Gastrocnemius medialis (tissue), 4 donors: ENCODE results near the gene RABGEF1.
"Not testable (repeated sequence)": the region's sequence is repeated elsewhere in the genome, so short reads cannot be mapped to it uniquely, and the experiment has no call there.

Experiments
- POLR2A ChIP-seq, 2 donors: fragments of 450-650 bp; IDR thresholded peaks; one replicate each; pipeline ENCODE4 v1.6.1; 2017; ENCODE audit warnings: antibody characterized with exemption in 2 of 2, mild to moderate bottlenecking in 2 of 2, moderate library complexity in 2 of 2
- TF ChIP-seq, protein P1 (sequence below), 5 experiments: fragments of 450-650 bp in 3 of 5; fragments of 200-600 bp in 2 of 5; sonication (generic) in 2 of 5; IDR thresholded peaks in 4 of 5; conservative IDR thresholded peaks in 1 of 5; 1 replicate in 4 of 5; 2 replicates in 1 of 5; pipeline ENCODE4 v1.5.1; 2016 to 2019; ENCODE audit warnings: antibody characterized with exemption in 5 of 5, mild to moderate bottlenecking in 3 of 5, moderate library complexity in 3 of 5

- TF ChIP-seq, protein P1, sequence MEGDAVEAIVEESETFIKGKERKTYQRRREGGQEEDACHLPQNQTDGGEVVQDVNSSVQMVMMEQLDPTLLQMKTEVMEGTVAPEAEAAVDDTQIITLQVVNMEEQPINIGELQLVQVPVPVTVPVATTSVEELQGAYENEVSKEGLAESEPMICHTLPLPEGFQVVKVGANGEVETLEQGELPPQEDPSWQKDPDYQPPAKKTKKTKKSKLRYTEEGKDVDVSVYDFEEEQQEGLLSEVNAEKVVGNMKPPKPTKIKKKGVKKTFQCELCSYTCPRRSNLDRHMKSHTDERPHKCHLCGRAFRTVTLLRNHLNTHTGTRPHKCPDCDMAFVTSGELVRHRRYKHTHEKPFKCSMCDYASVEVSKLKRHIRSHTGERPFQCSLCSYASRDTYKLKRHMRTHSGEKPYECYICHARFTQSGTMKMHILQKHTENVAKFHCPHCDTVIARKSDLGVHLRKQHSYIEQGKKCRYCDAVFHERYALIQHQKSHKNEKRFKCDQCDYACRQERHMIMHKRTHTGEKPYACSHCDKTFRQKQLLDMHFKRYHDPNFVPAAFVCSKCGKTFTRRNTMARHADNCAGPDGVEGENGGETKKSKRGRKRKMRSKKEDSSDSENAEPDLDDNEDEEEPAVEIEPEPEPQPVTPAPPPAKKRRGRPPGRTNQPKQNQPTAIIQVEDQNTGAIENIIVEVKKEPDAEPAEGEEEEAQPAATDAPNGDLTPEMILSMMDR (IDR thresholded peaks at IDR 0.05 in 4 of 5, conservative IDR thresholded peaks at IDR 0.05 in 1 of 5) = not testable (repeated sequence)
- TF ChIP-seq POLR2A (IDR thresholded peaks at IDR 0.05) = not testable (repeated sequence)
Measured at GRCh38 chr7:66767486-66767885, 27.0 kb downstream of the RABGEF1 start.
